ENCODE measurements around the gene PTK7.

DNA sequence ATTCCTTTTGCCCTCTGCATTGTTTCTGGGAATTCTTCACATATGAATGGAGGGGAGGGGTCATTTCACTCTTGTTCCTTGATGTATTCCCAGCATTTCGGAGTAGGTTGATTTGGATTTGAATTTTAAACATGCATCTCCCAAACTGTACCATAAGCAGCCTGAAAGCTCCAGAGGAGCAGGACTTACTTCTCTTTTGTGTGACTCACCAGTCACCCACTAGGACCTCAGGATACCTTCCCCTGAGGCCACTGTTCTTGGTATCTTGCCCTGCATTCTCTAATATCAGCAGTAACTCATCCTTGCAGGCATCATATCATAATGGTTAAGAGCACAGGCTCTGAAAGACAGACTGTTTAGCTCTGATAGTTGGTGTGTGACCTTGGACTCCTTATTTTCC is 17.6 kb upstream of the PTK7 start:
- TF ChIP-seq, protein P1, sequence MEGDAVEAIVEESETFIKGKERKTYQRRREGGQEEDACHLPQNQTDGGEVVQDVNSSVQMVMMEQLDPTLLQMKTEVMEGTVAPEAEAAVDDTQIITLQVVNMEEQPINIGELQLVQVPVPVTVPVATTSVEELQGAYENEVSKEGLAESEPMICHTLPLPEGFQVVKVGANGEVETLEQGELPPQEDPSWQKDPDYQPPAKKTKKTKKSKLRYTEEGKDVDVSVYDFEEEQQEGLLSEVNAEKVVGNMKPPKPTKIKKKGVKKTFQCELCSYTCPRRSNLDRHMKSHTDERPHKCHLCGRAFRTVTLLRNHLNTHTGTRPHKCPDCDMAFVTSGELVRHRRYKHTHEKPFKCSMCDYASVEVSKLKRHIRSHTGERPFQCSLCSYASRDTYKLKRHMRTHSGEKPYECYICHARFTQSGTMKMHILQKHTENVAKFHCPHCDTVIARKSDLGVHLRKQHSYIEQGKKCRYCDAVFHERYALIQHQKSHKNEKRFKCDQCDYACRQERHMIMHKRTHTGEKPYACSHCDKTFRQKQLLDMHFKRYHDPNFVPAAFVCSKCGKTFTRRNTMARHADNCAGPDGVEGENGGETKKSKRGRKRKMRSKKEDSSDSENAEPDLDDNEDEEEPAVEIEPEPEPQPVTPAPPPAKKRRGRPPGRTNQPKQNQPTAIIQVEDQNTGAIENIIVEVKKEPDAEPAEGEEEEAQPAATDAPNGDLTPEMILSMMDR (IDR thresholded peaks at IDR 0.05; ENCODE audit: insufficient read depth, low read length, poor library complexity, severe bottlenecking) = no peak
- no peak for TF ChIP-seq EZH2phosphoT487 (conservative IDR thresholded peaks at IDR 0.05; ENCODE audit: low read length)

Measured in SU-DHL-6 (cell line).